AG04449 (cell line): ENCODE measurements around the gene HSPBP1.

Source experiments
- CTCF ChIA-PET: fragments of 350-600 bp; formaldehyde crosslinking; extraction: SDS; loops from one replicate; lab custom pipeline; 2021; ENCODE audit warnings: antibody characterized with exemption; lab: Yijun Ruan, JAX
- POLR2A ChIA-PET: fragments of 400-600, 350-600 bp; formaldehyde crosslinking; extraction: SDS; loops from one replicate; lab custom pipeline; 2020; ENCODE audit warnings: antibody characterized with exemption, inconsistent platforms; lab: Yijun Ruan, JAX
- DNase-seq: peaks from one replicate; pipeline ENCODE4 v3.0.0-alpha.2; 2010; ENCODE audit warnings: low read depth, low spot score
- H3K4me3 ChIP-seq: 2 replicates; pipeline ENCODE4 v1.5.1; 2011; ENCODE audit warnings: low read depth, mild to moderate bottlenecking, control low read depth, low read length
- TF ChIP-seq, protein P1 (sequence below): IDR thresholded peaks from one replicate; pipeline ENCODE4 v1.5.1; 2011; ENCODE audit warnings: mild to moderate bottlenecking, moderate library complexity, low read length, control low read depth, inconsistent platforms; ENCODE audit not compliant: insufficient read depth; ENCODE audit errors: missing control alignments

HSPBP1 gene

GRCh38 chr19:55303477-55303876 lies 23.6 kb upstream of the HSPBP1 start:
- no peak for DNase-seq
- no peak overlapping the region for H3K4me3 ChIP-seq
- ChIA-PET POLR2A (no interaction called here), CTCF (interaction anchor here (0.8 to 6.8 kb wide), 18 partner anchors 12 to 188 kb away, joined by 3 to 135 read pairs (median 10); partner anchors contain the start of genes BRSK1, HSPBP1, KMT5C and TMEM150B)
- TF ChIP-seq, protein P1, sequence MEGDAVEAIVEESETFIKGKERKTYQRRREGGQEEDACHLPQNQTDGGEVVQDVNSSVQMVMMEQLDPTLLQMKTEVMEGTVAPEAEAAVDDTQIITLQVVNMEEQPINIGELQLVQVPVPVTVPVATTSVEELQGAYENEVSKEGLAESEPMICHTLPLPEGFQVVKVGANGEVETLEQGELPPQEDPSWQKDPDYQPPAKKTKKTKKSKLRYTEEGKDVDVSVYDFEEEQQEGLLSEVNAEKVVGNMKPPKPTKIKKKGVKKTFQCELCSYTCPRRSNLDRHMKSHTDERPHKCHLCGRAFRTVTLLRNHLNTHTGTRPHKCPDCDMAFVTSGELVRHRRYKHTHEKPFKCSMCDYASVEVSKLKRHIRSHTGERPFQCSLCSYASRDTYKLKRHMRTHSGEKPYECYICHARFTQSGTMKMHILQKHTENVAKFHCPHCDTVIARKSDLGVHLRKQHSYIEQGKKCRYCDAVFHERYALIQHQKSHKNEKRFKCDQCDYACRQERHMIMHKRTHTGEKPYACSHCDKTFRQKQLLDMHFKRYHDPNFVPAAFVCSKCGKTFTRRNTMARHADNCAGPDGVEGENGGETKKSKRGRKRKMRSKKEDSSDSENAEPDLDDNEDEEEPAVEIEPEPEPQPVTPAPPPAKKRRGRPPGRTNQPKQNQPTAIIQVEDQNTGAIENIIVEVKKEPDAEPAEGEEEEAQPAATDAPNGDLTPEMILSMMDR, result no peak

DNA sequence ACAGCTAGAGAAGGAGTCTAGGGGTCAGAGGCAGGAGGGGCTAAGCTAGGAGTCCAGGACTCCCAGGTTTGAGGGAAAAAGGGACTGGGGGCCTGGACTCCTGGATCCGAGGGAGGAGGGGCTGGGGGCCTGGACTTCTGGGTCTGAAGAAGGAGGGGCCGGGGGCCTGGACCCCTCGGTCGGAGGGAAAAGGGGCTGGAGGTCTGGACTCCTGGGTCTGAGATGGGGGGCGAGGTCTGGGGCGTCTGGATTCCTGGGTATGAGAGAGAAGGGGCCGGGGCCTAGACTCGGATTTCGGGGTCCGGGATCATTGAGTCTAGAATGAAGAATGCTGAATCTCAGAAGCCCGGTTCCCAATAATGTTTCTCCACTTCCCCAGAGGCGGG lies 22.4 kb upstream of the HSPBP1 start:
- TF ChIP-seq, protein P1, result no peak
- DNase-seq, result no peak
- H3K4me3 ChIP-seq, result no peak overlapping the region
- ChIA-PET POLR2A (interaction anchor here (0.5 to 1.1 kb wide), 3 partner anchors 37 to 105 kb away, joined by 3 to 4 read pairs (median 3); no protein-coding TSS in a partner anchor), CTCF (interaction anchor here (0.8 to 6.8 kb wide), 34 partner anchors 11 to 202 kb away, joined by 3 to 135 read pairs (median 6); partner anchors contain the start of genes BRSK1, HSPBP1, KMT5C and TMEM150B)

DNA sequence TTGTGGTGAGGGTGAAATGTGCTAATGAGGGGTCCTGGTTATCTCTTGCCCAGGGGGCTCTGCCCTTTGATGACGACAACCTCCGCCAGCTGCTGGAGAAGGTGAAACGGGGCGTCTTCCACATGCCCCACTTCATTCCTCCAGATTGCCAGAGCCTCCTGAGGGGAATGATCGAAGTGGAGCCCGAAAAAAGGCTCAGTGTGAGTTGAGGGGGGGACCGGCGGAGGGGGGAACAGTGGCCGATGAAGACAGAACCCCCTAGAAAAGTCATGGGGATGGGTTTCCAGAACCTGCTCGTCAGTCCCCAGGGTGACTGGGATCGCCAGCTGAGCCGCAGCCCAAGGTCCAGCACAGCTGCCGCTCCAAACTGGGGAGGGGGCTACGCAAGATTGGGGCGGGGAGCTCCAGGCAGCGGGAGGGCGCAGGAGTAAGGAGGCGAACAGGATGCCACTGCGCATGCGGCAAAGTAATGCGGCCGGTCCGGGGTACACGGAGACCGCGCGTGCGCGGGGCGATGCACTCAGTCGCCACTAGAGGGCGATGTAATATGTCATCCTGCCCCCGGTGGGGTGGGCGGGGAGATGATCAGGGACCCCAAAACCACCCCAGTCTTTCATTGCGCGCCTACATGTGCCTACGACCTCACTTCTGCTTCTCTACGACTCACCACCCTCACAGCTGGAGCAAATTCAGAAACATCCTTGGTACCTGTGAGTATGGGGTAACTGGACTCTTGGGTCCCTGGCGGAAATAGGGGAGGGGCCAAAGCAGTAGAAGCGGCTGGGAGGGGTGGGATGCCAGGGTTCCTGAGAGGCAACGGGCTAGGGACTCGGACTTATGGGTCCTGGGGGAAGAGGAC lies 21.8 kb upstream of the HSPBP1 start:
- no peak for DNase-seq
- ChIA-PET CTCF (interaction anchor here (0.6 to 6.8 kb wide), 50 partner anchors 8 to 1035 kb away, joined by 3 to 135 read pairs (median 4); partner anchors contain the start of genes BRSK1, DNAAF3, HSPBP1 and KMT5C), POLR2A (interaction anchor here (0.5 to 1.8 kb wide), 5 partner anchors 38 to 105 kb away, joined by 3 to 6 read pairs (median 3); no protein-coding TSS in a partner anchor)
- peak overlapping the region; percentile 23; the same call in 1 of the 2 replicates for H3K4me3 ChIP-seq
- TF ChIP-seq, protein P1, result peak; percentile 77

DNA sequence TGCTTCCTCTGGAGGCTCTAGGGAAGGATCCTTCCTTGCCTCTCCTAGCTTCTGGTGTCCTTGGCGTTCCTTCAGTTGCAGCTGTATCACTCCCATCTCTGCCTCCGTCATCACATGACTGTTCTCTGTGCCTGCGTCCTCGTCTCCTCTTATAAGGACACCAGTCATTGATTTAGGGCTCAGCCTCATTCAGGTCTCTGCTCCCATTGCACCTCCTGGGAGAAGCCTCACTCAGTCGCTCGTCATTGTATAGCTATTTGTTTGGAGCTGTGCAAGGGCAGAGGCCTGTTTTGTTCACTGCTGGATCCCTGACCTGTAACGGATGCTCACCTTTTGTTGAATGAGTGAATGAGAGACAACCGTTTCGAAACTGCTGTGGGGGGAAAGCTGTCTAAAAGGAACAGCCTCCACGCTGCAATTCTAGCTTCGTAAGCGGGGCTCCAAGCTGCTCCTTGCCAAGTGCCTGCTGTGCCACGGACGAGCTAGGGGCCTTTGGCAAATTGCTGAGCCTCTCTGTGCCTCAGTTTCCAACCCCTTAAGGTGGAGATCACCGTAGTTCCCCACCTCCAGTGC lies 21.1 kb upstream of the HSPBP1 start:
- DNase-seq, result no peak
- TF ChIP-seq, protein P1, result no peak
- CTCF ChIA-PET, result interaction anchor here (0.6 to 6.8 kb wide), 40 partner anchors 9 to 1035 kb away, joined by 3 to 135 read pairs (median 6); partner anchors contain the start of genes BRSK1, DNAAF3, HSPBP1 and KMT5C
- POLR2A ChIA-PET, result interaction anchor here (0.6 to 1.8 kb wide), 3 partner anchors 65 to 106 kb away, joined by 3 to 6 read pairs (median 3); no protein-coding TSS in a partner anchor
- no peak overlapping the region for H3K4me3 ChIP-seq

DNA sequence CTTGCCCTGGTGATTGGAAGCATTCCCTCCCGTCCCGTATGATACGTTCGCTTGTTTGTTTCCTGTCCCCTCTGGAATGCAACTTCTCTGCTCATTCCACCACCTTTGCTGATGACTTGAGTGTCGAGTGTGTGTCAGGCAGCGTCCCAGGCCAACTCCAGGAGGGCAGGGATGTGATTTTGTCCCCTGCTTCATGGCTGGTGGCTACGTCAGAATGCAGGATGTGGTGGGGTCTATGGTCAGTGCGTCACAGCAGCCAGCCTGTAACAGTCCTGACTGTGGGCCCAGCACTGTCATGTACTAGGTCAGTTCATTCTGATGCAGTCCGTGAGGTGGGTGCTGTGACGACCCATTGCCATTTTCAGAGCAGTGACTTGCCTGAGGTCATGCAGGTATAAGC lies 20.1 kb upstream of the HSPBP1 start:
- CTCF ChIA-PET, result interaction anchor here (3.7 to 6.8 kb wide), 4 partner anchors 9 to 84 kb away, joined by 27 to 135 read pairs (median 88); partner anchors contain the start of genes KMT5C, TMEM150B and TMEM238
- DNase-seq, result no peak
- H3K4me3 ChIP-seq, result no peak overlapping the region
- POLR2A ChIA-PET, result no interaction called here
- TF ChIP-seq, protein P1, result no peak

DNA sequence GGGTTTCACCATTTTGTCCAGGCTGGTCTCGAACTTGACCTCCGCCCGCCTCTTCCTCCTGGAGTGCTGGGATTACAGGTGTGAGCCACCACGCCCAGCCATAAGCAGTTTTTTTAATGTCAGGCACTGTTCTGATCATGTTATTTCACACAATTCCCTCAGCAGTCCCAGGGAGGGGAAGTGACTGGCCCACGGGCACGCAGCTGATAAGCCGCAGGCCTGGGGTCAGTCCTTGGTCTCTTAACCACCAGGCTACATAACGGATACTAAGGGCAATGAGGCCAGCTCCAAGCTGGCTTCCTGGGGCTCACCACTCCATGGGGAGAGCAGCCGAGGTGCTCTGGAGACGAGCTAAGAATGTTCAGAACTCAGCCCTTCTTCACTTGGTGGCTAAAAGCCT lies 17.4 kb upstream of the HSPBP1 start:
- CTCF ChIA-PET, result interaction anchor here (2.8 kb wide), 1 partner anchor 9 kb away, joined by 11 read pairs; no protein-coding TSS in a partner anchor

More for the DNA sequence above, 17.4 kb upstream of the HSPBP1 start:
- no peak for DNase-seq
- H3K4me3 ChIP-seq, result no peak overlapping the region
- POLR2A ChIA-PET, result no interaction called here
- TF ChIP-seq, protein P1, result no peak
